Small intestine (tissue), 7 donors: ENCODE data around the gene THAP6. TPM values are rescaled to one million over a fixed set of nuclear protein-coding genes. Genes with fewer than 3 reads are reported as not detected.
"Not testable (repeated sequence)": the region's sequence is repeated elsewhere in the genome, so short reads cannot be mapped to it uniquely, and the experiment has no call there.

ENCODE experiments used
- DNase-seq, 2 donors: peaks; one replicate each; pipeline versions ENCODE4 v3.0.0 to v3.0.0-alpha.2; 2013
- FAIRE-seq: peaks from 2 replicates; lab custom pipeline; 2012; peaks lifted over from hg19 to GRCh38; lab: Jason Lieb, UNC
- H3K27ac ChIP-seq, 3 donors: one replicate each; pipeline ENCODE4 v1.5.1; 2013; ENCODE audit warnings: low read length in 2 of 3, mild to moderate bottlenecking in 2 of 3, control low read depth in 1 of 3, inconsistent platforms in 1 of 3, low read depth in 1 of 3, moderate library complexity in 1 of 3
- H3K27me3 ChIP-seq, 3 donors: one replicate each; pipeline ENCODE4 v1.6.1; 2013; ENCODE audit warnings: low read length in 3 of 3, inconsistent platforms in 1 of 3; ENCODE audit not compliant: control insufficient read depth in 3 of 3, insufficient read depth in 3 of 3
- H3K36me3 ChIP-seq, 3 donors: one replicate each; pipeline ENCODE4 v1.6.1; 2013; ENCODE audit warnings: low read length in 3 of 3, inconsistent platforms in 1 of 3, low read depth in 1 of 3, mild to moderate bottlenecking in 1 of 3, moderate library complexity in 1 of 3; ENCODE audit not compliant: control insufficient read depth in 3 of 3, insufficient read depth in 2 of 3
- H3K4me1 ChIP-seq, 3 donors: one replicate each; pipeline ENCODE4 v1.6.1; 2013; ENCODE audit warnings: low read length in 2 of 3, inconsistent platforms in 1 of 3, low read depth in 1 of 3, mild to moderate bottlenecking in 1 of 3, moderate library complexity in 1 of 3; ENCODE audit not compliant: control insufficient read depth in 3 of 3, insufficient read depth in 2 of 3
- H3K4me3 ChIP-seq, 3 donors: one replicate each; pipeline ENCODE4 v1.5.1; 2013; ENCODE audit warnings: low read length in 3 of 3, control low read depth in 1 of 3, inconsistent platforms in 1 of 3, low read depth in 1 of 3, mild to moderate bottlenecking in 1 of 3, moderate library complexity in 1 of 3
- H3K9me3 ChIP-seq, 2 donors: one replicate each; pipeline ENCODE4 v1.6.1; 2013; ENCODE audit warnings: low read depth in 1 of 2, low read length in 1 of 2; ENCODE audit not compliant: control insufficient read depth in 2 of 2, insufficient read depth in 1 of 2
- WGBS, 3 donors: extraction: QIAGEN DNeasy Blood & Tissue Kit; methylation state at CpG; one replicate each; pipeline ENCODE4 v1.1.7; 2013; 5-methylcytosine and 5-hydroxymethylcytosine counted together
- polyA plus RNA-seq, 4 donors: library from polyadenylated mRNA; stranded (reverse) in 3 of 4; unstranded in 1 of 4; fragments of 200-250 nt in 3 of 4; fragments of 120-200 nt in 1 of 4; gene quantifications; one replicate each; pipeline versions ENCODE4 v1.2.1 to v1.2.3, GENCODE V29; 2013
- donor health status: healthy with polysubstance abuse.
- donor health status: control.
- donor health status: control.
- donor health status: Bipolar disorder and iron deficiency.
- donor health status: healthy.

Gene THAP6
- polyA plus RNA-seq, 4 donors: 4.1 to 20.8 (median 5.9) TPM

DNA sequence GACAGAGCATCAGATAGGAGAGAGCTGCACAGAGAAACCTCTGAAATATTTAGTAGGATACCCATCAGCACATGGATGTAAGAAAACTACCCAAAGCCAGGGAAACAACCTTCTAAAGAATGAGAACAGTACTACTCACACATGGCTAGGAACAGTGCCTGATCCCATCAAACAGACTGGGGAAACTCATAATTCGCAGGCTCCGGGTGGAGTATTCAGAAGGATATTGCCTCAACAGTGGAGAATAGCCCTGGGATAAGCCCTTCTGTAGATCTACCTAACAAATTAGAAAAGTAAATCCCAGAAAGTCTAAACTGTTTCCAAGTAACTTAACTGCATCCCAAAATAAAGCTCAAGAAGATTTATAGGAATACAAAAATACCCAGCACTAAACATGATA lies 17.9 kb upstream of the THAP6 start:
- H3K27me3 ChIP-seq: no peaks in the 10 kb centered on the region
- H3K9me3 ChIP-seq: peaks cover 0 to 2% of the 10 kb centered on the region in 2 donors
- no peak for FAIRE-seq
- H3K27ac ChIP-seq: peak overlapping the region in 1 of 3 donors; percentile 16
- no peak for DNase-seq
- WGBS, 3 donors: 98 to 100% (median 100%) methylated on average over 2 of the region's 2 CpGs
- H3K4me1 ChIP-seq: no peaks in the 10 kb centered on the region
- H3K36me3 ChIP-seq: peaks cover 0 to 9% (median 5%) of the 10 kb centered on the region in 3 donors
- no peak overlapping the region for H3K4me3 ChIP-seq

DNA sequence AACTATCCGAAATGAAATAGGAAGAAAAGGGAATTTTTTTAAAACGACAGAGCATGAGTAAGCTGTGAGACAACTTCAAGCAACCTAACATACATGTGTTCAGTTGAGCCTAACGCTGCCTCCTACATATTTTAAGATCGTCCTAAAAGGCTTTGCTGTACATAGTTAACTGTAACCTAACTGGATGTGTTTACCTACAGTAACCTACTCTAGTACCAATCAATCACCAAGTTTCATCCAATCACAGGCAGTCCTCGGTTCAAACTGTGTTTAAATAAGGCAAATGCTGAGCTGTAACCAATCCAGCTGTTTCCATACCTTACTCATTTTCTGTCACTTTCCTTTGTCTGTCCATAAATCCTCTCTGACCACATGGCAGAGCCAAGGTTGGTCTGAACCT lies 17.1 kb upstream of the THAP6 start:
- Histone ChIP-seq H3K36me3 (peaks cover 0 to 11% (median 7%) of the 10 kb centered on the region in 3 donors), H3K9me3 (peaks cover 0 to 2% of the 10 kb centered on the region in 2 donors), H3K4me1 (no peaks in the 10 kb centered on the region), H3K4me3 (no peak overlapping the region), H3K27me3 (no peaks in the 10 kb centered on the region), H3K27ac (no peak overlapping the region)
- FAIRE-seq: no peak
- DNase-seq: no peak
- WGBS, 3 donors: 80 to 89% (median 85%) methylated on average over 5 of the region's 5 CpGs

DNA sequence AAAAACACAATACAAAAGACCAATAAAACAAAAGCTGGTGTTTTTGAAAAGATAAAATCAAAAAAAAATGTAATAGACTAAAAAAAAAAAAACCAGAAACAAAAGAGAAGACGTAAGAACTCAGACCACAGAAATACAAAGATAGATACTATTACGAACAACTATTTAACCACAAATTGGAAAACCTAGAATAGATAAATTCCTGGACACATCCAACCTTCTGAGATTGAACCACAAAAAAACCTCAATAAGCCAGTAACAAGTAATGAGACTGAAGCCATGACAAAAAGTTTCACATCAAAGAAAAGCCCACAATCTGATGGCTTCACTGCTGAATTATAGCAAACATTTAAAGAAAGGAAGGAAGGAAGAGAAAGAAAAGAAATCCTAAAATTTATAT lies 16.2 kb upstream of the THAP6 start:
- H3K36me3 ChIP-seq: peaks cover 0 to 14% (median 7%) of the 10 kb centered on the region in 3 donors
- H3K4me3 ChIP-seq: no peak overlapping the region
- H3K9me3 ChIP-seq: peaks cover 0 to 2% of the 10 kb centered on the region in 2 donors
- H3K27me3 ChIP-seq: no peaks in the 10 kb centered on the region
- WGBS, 3 donors: 79 to 93% (median 81%) methylated on average over 2 of the region's 2 CpGs
- no peak for DNase-seq
- H3K27ac ChIP-seq: no peak overlapping the region
- H3K4me1 ChIP-seq: no peaks in the 10 kb centered on the region
- FAIRE-seq: no peak

DNA sequence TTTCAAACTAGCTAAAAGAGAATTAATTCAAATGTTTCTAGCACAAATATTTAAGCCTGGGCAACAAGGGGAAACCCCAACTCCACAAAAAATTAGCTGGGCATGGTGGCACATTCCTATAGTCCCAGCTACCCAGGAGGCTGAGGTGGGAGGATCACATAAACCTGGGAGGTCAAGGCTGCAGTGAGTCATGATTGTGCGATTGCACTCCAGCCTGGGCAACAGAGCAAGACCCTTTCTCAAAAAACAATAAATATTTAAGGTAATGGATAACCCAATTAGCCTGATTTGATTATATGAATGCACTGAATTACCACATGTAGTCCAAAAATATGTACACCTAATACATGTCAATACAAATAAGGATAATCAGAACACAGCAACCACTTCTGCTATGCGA lies 14.4 kb upstream of the THAP6 start:
- H3K9me3 ChIP-seq: peaks cover 0 to 2% of the 10 kb centered on the region in 2 donors
- H3K4me1 ChIP-seq: no peaks in the 10 kb centered on the region
- no peaks in the 10 kb centered on the region for H3K27me3 ChIP-seq
- peaks cover 0 to 15% (median 8%) of the 10 kb centered on the region in 3 donors for H3K36me3 ChIP-seq
- FAIRE-seq (no peak), DNase-seq (no peak)
- no peak overlapping the region for H3K27ac ChIP-seq
- 96 to 98% (median 96%) methylated on average over 2 of the region's 2 CpGs for whole genome bisulfite sequencing, 3 donors
- H3K4me3 ChIP-seq: no peak overlapping the region

DNA sequence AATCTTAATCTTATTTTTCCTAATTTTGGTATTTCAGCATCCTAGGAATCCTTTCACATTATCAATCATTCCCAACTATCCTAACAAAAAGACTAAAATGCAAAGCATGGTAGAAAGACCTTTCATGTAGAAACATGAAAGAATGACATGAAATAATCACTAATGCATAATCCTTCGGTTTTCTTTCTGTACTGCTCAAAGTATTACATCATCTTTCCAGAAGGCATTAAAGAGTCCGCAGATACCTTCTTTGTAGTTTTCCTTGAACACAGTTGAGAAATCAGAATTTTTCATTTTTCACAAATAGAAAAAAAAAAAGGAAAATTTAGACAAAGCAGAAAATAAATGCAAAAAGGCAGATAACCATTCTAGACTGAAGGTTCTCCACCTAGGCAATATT lies 11.6 kb upstream of the THAP6 start:
- Histone ChIP-seq H3K27ac (no peak overlapping the region), H3K4me1 (no peaks in the 10 kb centered on the region), H3K36me3 (peaks cover 0 to 19% (median 5%) of the 10 kb centered on the region in 3 donors), H3K4me3 (no peak overlapping the region), H3K27me3 (no peaks in the 10 kb centered on the region), H3K9me3 (peaks cover 0 to 2% of the 10 kb centered on the region in 2 donors)
- WGBS, 3 donors: 97 to 99% (median 98%) methylated on average over 2 of the region's 2 CpGs
- FAIRE-seq: no peak
- no peak for DNase-seq

DNA sequence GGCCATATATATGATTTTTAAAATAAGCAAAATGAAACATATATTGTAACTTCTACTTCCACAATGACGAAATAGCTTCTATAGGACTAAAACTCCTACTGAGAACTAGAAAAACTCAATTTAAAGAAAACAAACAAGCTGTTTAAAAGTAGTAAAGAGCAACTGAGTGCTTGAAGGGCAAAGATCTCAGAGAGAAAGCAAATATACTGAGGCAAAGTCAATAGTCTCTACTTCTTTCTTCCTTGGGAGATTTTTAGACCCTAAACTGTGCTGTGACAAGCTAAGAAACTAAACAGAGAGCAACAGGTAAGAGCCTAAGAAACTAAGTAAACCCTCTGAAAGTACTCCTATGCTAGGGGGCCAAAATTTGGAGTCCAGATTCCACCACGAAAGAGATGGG lies 8.6 kb upstream of the THAP6 start:
- H3K4me1 ChIP-seq: peaks cover 0 to 3% (median 0%) of the 10 kb centered on the region in 3 donors
- DNase-seq: peak in 1 of 2 donors; percentile 32
- 86 to 95% (median 94%) methylated on average over 2 of the region's 2 CpGs for WGBS, 3 donors
- no peak overlapping the region for H3K4me3 ChIP-seq
- no peaks in the 10 kb centered on the region for H3K27me3 ChIP-seq
- peak overlapping the region in 1 of 3 donors; percentile 44 for H3K27ac ChIP-seq
- H3K36me3 ChIP-seq: peaks cover 0 to 16% (median 5%) of the 10 kb centered on the region in 3 donors
- H3K9me3 ChIP-seq: no peaks in the 10 kb centered on the region
- no peak for FAIRE-seq

DNA sequence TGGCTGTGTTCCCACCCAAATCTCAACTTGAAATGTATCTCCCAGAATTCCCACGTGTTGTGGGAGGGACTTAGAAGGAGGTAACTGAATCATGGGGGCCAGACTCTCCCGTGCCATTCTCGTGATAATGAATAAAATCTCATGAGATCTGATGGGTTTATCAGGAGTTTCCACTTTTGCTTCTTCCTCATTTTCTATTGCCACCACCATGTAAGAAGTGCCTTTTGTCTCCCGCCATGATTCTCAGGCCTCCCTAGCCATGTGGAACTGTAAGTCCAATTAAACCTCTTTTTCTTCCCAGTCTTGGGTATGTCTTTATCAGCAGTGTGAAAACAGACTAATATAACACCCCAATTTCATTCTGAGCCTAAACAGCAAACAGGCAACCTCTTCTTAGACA lies 4.7 kb upstream of the THAP6 start:
- not testable (repeated sequence) for DNase-seq, H3K27me3 ChIP-seq, H3K27ac ChIP-seq, H3K36me3 ChIP-seq, FAIRE-seq, H3K4me3 ChIP-seq, H3K9me3 ChIP-seq
- 86 to 90% (median 89%) methylated on average over 4 of the region's 4 CpGs for WGBS, 3 donors
- peaks cover 2 to 15% (median 12%) of the 10 kb centered on the region in 3 donors for H3K4me1 ChIP-seq

DNA sequence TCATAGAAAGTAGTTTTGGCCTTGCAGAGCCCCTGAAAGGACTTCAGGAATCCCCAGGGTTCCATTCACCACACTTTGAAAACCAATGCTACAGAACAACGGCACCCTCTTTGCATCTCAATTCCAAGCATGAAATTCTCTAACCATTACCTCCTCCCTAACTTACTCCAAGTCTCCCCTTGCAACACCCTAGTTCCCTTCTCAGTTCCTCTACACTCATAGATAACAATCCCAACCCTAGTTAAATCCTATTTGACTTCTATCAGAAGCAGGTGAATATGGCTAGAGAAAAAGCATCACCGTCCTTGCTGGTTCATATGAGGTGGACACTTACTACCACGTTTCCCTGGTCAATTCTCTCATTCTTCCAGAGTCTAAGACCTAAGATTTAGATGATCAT lies 2.4 kb upstream of the THAP6 start:
- H3K27ac ChIP-seq: peak overlapping the region in 1 of 3 donors; percentile 58
- H3K9me3 ChIP-seq: no peaks in the 10 kb centered on the region
- H3K27me3 ChIP-seq: no peaks in the 10 kb centered on the region
- WGBS, 3 donors: 58 to 65% (median 63%) methylated on average over 3 of the region's 3 CpGs
- no peak for FAIRE-seq
- peak overlapping the region in 2 of 3 donors; percentile 3 to 23 for H3K4me3 ChIP-seq
- H3K4me1 ChIP-seq: peaks cover 2 to 21% (median 14%) of the 10 kb centered on the region in 3 donors
- DNase-seq: no peak
- peaks cover 0 to under 1% (median 0%) of the 10 kb centered on the region in 3 donors for H3K36me3 ChIP-seq
